ENCODE data around the gene RCSD1. TPM values are rescaled to one million over a fixed set of nuclear protein-coding genes. Genes with fewer than 3 reads are reported as not detected.

Gene RCSD1
- total RNA-seq, 1 donor from 2014 or later, result 0.98 TPM

- peaks cover 2% of the 10 kb centered on the region for H3K27me3 ChIP-seq (ENCODE audit: insufficient read depth, low read length)
- H3K79me2 ChIP-seq (ENCODE audit: insufficient read depth, low read length), result no peaks in the 10 kb centered on the region
- H3K9me3 ChIP-seq (ENCODE audit: insufficient read depth, low read depth, low read length), result no peaks in the 10 kb centered on the region
- H3K36me3 ChIP-seq (ENCODE audit: insufficient read depth, low read length), result no peaks in the 10 kb centered on the region
- H3K9me3 Mint-ChIP-seq (ENCODE audit: unreplicated experiment), result no peaks in the 10 kb centered on the region
- H3K9ac ChIP-seq (ENCODE audit: low read length), result no peak overlapping the region
- TF ChIP-seq EZH2 (IDR thresholded peaks at IDR 0.05; ENCODE audit: insufficient read depth, low read length) (no peak), CTCF (IDR thresholded peaks at IDR 0.05; ENCODE audit: insufficient read depth, low read depth, low read length) (no peak)
- no peak overlapping the region for H3K27ac ChIP-seq (ENCODE audit: low read depth, low read length)
- H3K4me2 ChIP-seq (ENCODE audit: low read length), result no peak overlapping the region
- H2AFZ ChIP-seq (ENCODE audit: low read depth, low read length), result no peak overlapping the region
- peaks cover 13% of the 10 kb centered on the region for H3K27me3 Mint-ChIP-seq (ENCODE audit: low read depth, unreplicated experiment)
- H3K4me1 ChIP-seq (ENCODE audit: insufficient read depth, low read length), result no peaks in the 10 kb centered on the region
- H3K27ac Mint-ChIP-seq (ENCODE audit: unreplicated experiment), result no peak overlapping the region
- H4K20me1 ChIP-seq (ENCODE audit: insufficient read depth, low read length), result no peaks in the 10 kb centered on the region
- peaks cover 2% of the 10 kb centered on the region for H3K36me3 Mint-ChIP-seq (ENCODE audit: low read depth, unreplicated experiment)
- H3K4me3 ChIP-seq (ENCODE audit: insufficient read depth, low read depth, low read length), result no peak overlapping the region
- FAIRE-seq (no peak), DNase-seq (ENCODE audit: low read depth) (no peak)
- H3K4me1 Mint-ChIP-seq (ENCODE audit: low read depth, unreplicated experiment), result peaks cover 7% of the 10 kb centered on the region
- no peak overlapping the region for H3K4me3 Mint-ChIP-seq (ENCODE audit: unreplicated experiment)
These were observed 18.3 kb downstream of the RCSD1 start for GRCh38 chr1:167648252-167648849.

GRCh38 chr1:167648978-167649744, 19.1 kb downstream of the RCSD1 start:
- TF ChIP-seq CTCF (IDR thresholded peaks at IDR 0.05; ENCODE audit: insufficient read depth, low read depth, low read length) (no peak), EZH2 (IDR thresholded peaks at IDR 0.05; ENCODE audit: insufficient read depth, low read length) (no peak)
- no peaks in the 10 kb centered on the region for H3K9me3 ChIP-seq (ENCODE audit: insufficient read depth, low read depth, low read length)
- H3K27ac Mint-ChIP-seq (ENCODE audit: unreplicated experiment), result no peak overlapping the region
- H3K27me3 Mint-ChIP-seq (ENCODE audit: low read depth, unreplicated experiment), result peaks cover 13% of the 10 kb centered on the region
- no peaks in the 10 kb centered on the region for H3K79me2 ChIP-seq (ENCODE audit: insufficient read depth, low read length)
- no peaks in the 10 kb centered on the region for H3K4me1 ChIP-seq (ENCODE audit: insufficient read depth, low read length)
- peaks cover 2% of the 10 kb centered on the region for H3K36me3 Mint-ChIP-seq (ENCODE audit: low read depth, unreplicated experiment)
- H3K9ac ChIP-seq (ENCODE audit: low read length), result no peak overlapping the region
- FAIRE-seq (no peak), DNase-seq (ENCODE audit: low read depth) (no peak)
- H3K9me3 Mint-ChIP-seq (ENCODE audit: unreplicated experiment), result no peaks in the 10 kb centered on the region
- peaks cover 7% of the 10 kb centered on the region for H3K4me1 Mint-ChIP-seq (ENCODE audit: low read depth, unreplicated experiment)
- peaks cover 2% of the 10 kb centered on the region for H3K27me3 ChIP-seq (ENCODE audit: insufficient read depth, low read length)
- no peak overlapping the region for H3K4me3 ChIP-seq (ENCODE audit: insufficient read depth, low read depth, low read length)
- no peak overlapping the region for H2AFZ ChIP-seq (ENCODE audit: low read depth, low read length)
- H4K20me1 ChIP-seq (ENCODE audit: insufficient read depth, low read length), result no peaks in the 10 kb centered on the region
- no peak overlapping the region for H3K27ac ChIP-seq (ENCODE audit: low read depth, low read length)
- H3K4me3 Mint-ChIP-seq (ENCODE audit: unreplicated experiment), result no peak overlapping the region
- H3K4me2 ChIP-seq (ENCODE audit: low read length), result no peak overlapping the region
- H3K36me3 ChIP-seq (ENCODE audit: insufficient read depth, low read length), result no peaks in the 10 kb centered on the region

All from astrocyte (in vitro differentiated cells and primary cell).